ENCODE measurements around the gene GALNT4.

Gene GALNT4
- 1.3 to 2.4 (median 2.0) reads per million in 4 donors for total RNA-seq

- DNase-seq, result peak; percentile 49 to 83 (median 69)
Measured at GRCh38 chr12:89524541-89525304, at the start of gene GALNT4. GALNT4 (minus strand) TSS chr12:89524796; CDS start chr12:89524549, 247 bp downstream.

DNA sequence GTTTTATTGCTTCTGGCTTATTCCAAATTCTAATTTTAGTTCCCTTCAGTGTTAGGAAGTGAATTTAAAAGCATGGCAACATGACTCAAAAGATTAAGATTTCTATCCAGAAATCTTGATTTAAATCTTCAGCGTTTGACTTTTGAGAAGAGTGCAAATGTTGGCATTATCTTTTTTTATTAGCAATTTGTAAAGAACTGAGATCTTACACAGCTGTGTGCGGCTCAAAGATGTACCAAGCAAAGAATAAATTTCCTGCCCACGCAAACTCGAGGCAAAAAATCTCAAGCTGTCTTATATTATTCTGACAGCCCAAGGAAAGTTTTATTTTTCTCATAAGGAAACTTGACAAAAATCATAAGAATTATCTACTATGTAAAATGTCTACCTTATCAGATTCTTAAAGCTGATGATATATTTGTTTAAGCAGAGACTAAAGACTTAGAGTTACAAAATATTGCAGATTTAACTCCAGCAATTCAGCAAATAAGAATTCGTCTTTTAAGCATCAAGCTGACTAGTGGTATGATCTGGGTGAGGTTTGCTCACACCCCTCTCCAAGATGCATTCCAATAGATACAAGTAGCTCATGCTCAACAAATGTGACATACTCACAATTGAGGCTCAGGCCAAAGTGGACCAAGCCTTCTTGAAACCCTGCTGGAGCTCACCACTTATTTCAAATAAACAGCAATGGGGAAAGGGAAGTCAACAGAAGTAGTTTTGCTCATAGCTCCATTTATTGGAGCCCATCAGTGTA is 48.6 kb upstream of the GALNT4 start:
- no peak for DNase-seq

GRCh38 chr12:89571491-89572195 is 47.0 kb upstream of the GALNT4 start:
- no peak for DNase-seq

GRCh38 chr12:89568484-89568883 is 43.9 kb upstream of the GALNT4 start:
- DNase-seq, result no peak

GRCh38 chr12:89567691-89568239 is 43.2 kb upstream of the GALNT4 start:
- no peak for DNase-seq

GRCh38 chr12:89566615-89567014 is 42.0 kb upstream of the GALNT4 start:
- DNase-seq, result no peak

- DNase-seq, result no peak
Measured at GRCh38 chr12:89565002-89565401, 40.4 kb upstream of the GALNT4 start.

DNA sequence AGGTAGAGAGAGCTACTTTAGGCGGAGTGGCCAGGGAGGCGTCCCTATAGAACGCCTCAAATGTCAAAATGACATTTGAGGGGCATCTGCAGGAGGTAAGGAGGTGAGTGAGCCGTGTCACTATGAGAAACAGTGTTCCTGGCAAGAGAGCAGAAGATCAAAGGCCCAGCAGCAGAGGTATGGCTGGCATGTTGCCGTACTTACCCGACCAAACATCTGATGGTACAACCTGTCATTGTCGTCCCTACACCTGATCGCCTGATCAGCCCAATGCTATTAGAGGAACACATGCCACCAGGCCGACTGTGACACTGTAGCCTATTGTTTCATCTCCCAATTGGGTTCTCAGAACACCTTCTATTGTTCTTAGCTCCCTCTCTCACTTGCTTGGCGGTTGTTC is 35.2 kb upstream of the GALNT4 start:
- DNase-seq, result no peak

GRCh38 chr12:89556976-89557375 is 32.4 kb upstream of the GALNT4 start:
- no peak for DNase-seq

- DNase-seq, result no peak
Measured at GRCh38 chr12:89552376-89552775, 27.8 kb upstream of the GALNT4 start.

DNA sequence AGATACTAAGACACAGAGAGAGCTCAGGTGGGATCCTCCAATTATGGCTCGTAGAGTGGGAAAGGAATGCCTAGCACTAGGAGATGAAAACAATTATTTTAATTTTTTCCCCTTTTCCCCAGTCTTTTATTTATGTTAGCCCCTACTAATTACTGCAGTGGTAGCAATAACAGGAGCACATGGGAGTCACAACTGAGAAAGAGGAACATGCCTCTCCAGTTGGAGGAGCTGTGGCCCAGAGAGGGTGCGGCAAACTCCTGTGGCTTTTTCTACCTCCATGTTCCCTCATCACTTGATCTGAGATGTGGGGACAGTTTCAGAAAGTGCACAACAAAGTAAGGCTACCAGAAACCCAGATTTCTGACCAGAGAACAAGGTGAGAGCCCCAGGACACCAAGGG is 27.2 kb upstream of the GALNT4 start:
- no peak for DNase-seq

GRCh38 chr12:89547101-89547500 is 22.5 kb upstream of the GALNT4 start:
- DNase-seq, result no peak

DNA sequence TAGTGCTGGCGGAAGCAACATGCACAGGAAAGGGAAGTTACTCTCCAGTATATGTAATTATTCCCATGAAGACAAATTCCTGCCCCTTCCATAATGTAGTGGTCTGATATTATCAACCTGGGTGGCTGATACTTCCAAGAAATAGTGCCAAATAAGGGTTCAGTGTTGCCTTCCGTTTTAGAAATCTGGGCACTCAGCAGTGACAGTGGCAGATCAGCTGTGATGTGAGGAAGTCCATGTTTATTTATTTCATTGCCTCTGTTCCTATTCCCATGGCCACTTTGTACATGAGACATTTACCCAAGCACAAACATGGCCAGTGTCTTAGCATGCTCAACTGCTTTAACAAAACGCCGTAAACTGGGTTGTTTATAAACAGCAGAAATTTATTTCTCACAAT is 21.6 kb upstream of the GALNT4 start:
- no peak for DNase-seq

DNA sequence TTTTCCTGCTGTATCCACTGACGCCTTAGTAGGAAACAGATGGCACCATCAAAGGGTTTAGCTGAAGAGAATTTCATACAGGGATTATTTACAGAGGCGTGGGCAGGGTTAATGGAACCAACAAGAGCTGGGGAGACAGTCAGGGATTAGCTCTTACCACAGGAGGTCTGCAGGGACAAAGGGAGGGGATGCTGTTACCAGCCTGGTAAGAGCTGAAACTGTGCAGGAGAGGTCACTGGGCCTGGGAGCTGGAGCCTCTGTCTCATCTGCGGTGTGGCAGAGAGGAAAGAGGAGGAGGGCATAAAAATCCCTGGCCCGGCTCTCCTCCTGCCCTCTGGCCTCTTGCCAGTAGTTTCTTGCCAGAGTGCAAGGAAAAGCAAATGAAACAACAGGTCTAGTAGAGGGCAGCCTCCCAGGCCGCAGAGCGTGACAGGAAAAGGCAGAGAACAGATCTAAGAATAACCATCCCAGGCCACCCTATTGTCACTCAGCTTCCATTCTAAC is 20.1 kb upstream of the GALNT4 start:
- no peak for DNase-seq

DNA sequence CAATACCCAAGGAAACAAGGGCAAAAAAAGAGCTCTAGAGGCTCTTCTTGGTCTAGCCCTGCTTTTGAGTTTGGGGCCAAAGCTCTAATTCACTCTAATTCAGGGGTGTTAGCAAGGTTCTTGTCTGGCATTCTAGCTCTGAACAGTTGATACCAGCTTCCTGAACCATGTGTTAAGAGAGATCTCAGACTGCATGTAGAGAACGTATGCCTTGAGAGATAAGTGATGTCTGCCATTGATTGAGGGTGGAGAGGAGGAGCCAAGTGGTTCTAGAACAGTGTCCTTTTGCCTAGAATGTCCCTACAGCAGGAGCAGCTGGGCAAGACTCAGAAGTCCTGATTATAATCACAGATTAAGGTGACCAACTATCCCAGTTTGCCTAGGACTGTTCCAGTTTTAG is 19.4 kb upstream of the GALNT4 start:
- no peak for DNase-seq

DNA sequence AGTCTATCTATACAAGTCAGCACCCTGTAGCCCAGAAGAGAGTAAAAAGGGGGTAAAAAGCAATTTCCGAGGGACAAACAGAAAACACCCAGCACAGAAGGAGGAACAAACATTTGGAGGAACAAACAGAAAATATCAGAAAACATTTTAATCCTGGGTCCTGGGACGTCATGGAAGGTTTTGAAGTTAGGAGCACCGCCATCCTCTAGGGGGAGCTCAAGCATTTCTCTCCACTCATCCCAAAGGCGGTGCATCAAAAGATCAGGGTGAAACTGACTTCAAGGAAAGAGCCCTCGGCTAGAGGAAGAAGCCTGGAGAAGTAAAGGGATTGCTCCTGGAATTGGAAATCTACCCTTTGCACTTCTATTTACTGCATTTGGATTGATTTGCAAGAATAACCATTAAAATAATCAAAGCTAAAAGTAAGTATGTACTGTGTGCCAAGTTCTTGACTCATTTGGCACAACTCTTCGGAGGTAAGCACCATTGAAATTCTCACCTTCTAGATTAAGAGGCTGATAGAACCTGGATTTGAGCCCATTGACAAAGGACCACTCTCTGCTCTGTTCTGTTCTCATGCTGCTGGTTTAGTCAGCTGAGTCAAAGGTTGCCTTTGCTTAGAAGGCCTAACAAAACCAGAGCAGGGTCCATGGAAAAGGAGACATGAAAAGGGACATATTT is 18.5 kb upstream of the GALNT4 start:
- peak; percentile 23 to 69 (median 46) for DNase-seq

DNA sequence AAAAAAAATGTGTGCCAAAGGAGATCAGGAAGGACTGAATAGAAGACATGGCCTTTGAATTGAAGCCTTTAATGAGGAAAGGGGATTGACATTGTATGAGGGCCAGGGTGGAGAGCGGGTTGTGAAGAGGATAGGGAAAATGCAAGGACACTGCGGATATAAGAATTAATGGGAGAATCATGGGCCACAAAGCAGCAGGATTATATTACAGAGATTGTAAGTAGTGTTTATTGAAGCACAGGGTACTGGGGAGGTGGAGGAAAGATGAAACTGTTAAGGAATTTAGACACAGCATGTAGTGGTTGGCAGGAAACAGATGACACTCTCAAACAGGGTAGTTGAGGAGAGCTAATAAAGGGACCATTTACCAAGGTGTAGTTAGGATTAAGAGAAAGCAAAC is 17.6 kb upstream of the GALNT4 start:
- no peak for DNase-seq

DNA sequence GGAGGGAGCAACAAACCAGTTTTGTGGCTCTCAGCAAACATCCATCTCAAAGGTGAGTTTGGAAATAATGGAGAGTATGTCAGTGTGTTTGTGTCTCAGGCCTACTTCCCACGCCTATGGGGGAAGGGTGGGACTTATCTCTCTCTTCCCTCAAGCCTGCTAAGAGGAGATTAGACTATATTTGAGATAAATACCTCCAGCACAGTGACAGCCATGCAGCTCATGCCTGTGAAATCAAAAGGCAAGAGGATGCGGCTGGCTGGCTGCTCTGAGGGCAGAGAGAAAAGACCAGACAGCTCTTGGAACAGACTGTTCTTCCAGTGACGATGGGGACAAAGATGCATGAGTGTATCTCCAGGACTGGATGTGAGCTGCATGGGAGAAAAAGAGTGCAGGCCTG is 16.0 kb upstream of the GALNT4 start:
- no peak for DNase-seq

DNA sequence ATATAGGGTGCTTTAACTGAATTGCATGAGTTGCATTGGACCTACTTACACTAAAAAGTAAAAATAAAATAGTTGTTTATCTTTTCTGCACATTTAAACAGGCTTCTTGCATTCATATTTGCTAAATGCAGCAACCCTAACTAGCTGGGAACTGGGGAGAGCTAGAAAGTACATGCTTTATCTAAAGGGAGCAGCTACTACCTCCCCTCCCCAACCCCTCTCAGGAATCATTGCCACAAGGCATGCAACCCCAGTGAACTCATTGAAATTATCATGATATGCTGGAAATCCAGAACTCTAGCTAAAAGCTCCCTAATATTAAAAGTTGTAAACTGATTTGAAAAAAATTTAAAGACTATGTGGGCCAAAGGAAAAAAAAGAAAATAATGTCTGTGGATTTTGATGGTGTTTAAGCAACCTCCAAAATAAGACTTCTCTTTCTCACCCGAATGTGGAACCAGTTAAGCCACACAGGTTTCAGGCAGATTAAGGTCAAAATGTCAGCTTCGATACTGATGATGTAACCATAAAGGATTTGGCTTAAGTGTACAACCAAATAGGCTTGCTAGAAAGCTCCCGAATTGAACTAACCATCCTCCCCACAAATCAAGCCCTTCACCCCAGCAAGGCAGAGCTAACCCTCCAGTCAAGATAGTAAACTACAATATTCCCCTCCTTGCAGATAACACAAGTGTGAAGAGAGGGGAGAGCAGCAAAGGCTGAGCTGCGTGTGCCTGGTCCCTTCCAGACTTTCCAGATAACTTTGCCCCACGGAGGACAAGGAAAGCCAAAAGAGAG is 15.0 kb upstream of the GALNT4 start:
- no peak for DNase-seq

GRCh38 chr12:89538897-89539296 is 14.3 kb upstream of the GALNT4 start:
- no peak for DNase-seq

DNA sequence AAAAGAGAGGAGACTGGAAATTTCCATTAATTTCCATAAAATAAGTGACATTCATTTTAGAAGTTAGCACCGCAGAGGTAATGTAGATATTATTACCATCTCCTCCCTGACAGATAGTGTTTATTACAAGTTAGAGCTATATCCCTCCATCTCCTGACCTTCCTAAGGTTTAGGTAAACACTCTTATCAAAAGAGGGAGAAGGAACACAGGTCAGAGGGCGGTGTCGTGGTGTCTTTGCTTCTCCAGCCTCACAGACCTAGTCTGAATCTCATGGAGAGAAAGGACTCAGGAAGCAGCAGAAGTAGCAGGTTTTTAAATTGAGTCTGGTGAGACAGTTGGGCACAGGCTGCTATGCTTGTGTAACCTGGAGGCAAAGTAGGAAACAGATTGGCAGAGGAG is 12.8 kb upstream of the GALNT4 start:
- DNase-seq, result no peak

GRCh38 chr12:89529738-89530137 is 5.1 kb upstream of the GALNT4 start:
- peak in 1 of 5 donors; percentile 61 for DNase-seq
